Upper lobe of left lung (tissue), 4 donors: ENCODE measurements around the gene AKAP6.

Source experiments
- CTCF ChIP-seq, 6 experiments: fragments of 450-650 bp in 4 of 6; fragments of 200-600 bp in 2 of 6; sonication (generic) in 2 of 6; IDR thresholded peaks; one replicate each; pipeline ENCODE4 v1.5.1; 2016 to 2019; ENCODE audit warnings: antibody characterized with exemption in 6 of 6
- EP300 ChIP-seq, 4 donors: sonication (generic); formaldehyde crosslinking; IDR thresholded peaks; one replicate each; pipeline ENCODE4 v1.5.1; 2017; ENCODE audit warnings: antibody characterized with exemption in 4 of 4, control low read depth in 2 of 4
- POLR2A ChIP-seq, 4 donors: fragments of 450-650 bp; IDR thresholded peaks; one replicate each; pipeline ENCODE4 v1.5.1; 2016 to 2017; ENCODE audit warnings: antibody characterized with exemption in 4 of 4, mild to moderate bottlenecking in 2 of 4
- POLR2AphosphoS5 ChIP-seq, 2 donors: sonication (generic); formaldehyde crosslinking; IDR thresholded peaks; one replicate each; pipeline ENCODE4 v1.5.1; 2017; ENCODE audit warnings: antibody characterized with exemption in 2 of 2

GRCh38 chr14:32468955-32469354 is 139.9 kb downstream of the AKAP6 start:
- TF ChIP-seq CTCF (IDR thresholded peaks at IDR 0.05) (no peak), POLR2A (IDR thresholded peaks at IDR 0.05) (no peak), POLR2AphosphoS5 (IDR thresholded peaks at IDR 0.05) (no peak), EP300 (IDR thresholded peaks at IDR 0.05) (no peak)
